Gastrocnemius medialis (tissue), 4 donors: ENCODE results near the gene KCNS1. TPM values are rescaled to one million over a fixed set of nuclear protein-coding genes. Genes with fewer than 3 reads are reported as not detected.
"Not testable (repeated sequence)": the region's sequence is repeated elsewhere in the genome, so short reads cannot be mapped to it uniquely, and the experiment has no call there.

Experiments used
- ATAC-seq, 2 donors: fragments of 150-250 bp; one replicate each; pipeline ENCODE4 v1.9.1; 2016
- DNase-seq, 2 donors: peaks; one replicate each; pipeline ENCODE4 v3.0.0-alpha.2; 2019
- H3K27ac ChIP-seq, 4 donors: fragments of 200-600 bp; sonication (generic); 1 replicate in 1 of 4; 2 replicates in 3 of 4; pipeline ENCODE4 v1.5.1; 2016 to 2018; ENCODE audit warnings: mild to moderate bottlenecking in 2 of 4, moderate library complexity in 1 of 4
- H3K27me3 ChIP-seq, 3 donors: fragments of 200-600 bp; sonication (generic) in 2 of 3; 1 replicate in 1 of 3; 2 replicates in 2 of 3; pipeline versions ENCODE4 v1.5.1 to v1.6.0; 2016 to 2019; ENCODE audit warnings: mild to moderate bottlenecking in 1 of 3, moderate library complexity in 1 of 3
- H3K36me3 ChIP-seq, 2 donors: fragments of 200-600 bp; sonication (generic) in 1 of 2; one replicate each; pipeline ENCODE4 v1.5.1; 2017 to 2018
- H3K4me1 ChIP-seq, 2 donors: fragments of 200-600 bp; sonication (generic) in 1 of 2; one replicate each; pipeline ENCODE4 v1.5.1; 2016 to 2017; ENCODE audit warnings: mild to moderate bottlenecking in 2 of 2
- H3K4me3 ChIP-seq, 4 donors: fragments of 200-600 bp; sonication (generic) in 3 of 4; 1 replicate in 1 of 4; 2 replicates in 3 of 4; pipeline ENCODE4 v1.5.1; 2016 to 2019; ENCODE audit warnings: mild to moderate bottlenecking in 2 of 4
- H3K9me3 ChIP-seq, 3 donors: fragments of 200-600 bp; sonication (generic) in 2 of 3; 1 replicate in 1 of 3; 2 replicates in 2 of 3; pipeline ENCODE4 v1.5.1; 2016 to 2019
- POLR2A ChIP-seq, 2 donors: fragments of 450-650 bp; IDR thresholded peaks; one replicate each; pipeline ENCODE4 v1.6.1; 2017; ENCODE audit warnings: antibody characterized with exemption in 2 of 2, mild to moderate bottlenecking in 2 of 2, moderate library complexity in 2 of 2
- in situ Hi-C, 4 donors: fragments of 200-750 bp; cut with MboI; loops; one replicate each; pipeline versions ENCODE4 v1.15.0 to v1.8.0; 2017; ENCODE audit warnings: low sequenced_read_pairs in 4 of 4
- intact Hi-C: fragments of 100-400 bp; cut with DNase I; formaldehyde crosslinking; loops from one replicate; pipeline ENCODE4 v1.15.1; 2023; ENCODE audit warnings: low total_unique reads
- total RNA-seq, 4 donors: library from RNA; depleted of rRNA; stranded (reverse); fragments of >200 nt; gene quantifications; one replicate each; pipeline versions ENCODE4 v1.1.0 to v1.2.3, GENCODE V29; 2016
- TF ChIP-seq, protein P1 (sequence below), 5 experiments: fragments of 450-650 bp in 3 of 5; fragments of 200-600 bp in 2 of 5; sonication (generic) in 2 of 5; IDR thresholded peaks in 4 of 5; conservative IDR thresholded peaks in 1 of 5; 1 replicate in 4 of 5; 2 replicates in 1 of 5; pipeline ENCODE4 v1.5.1; 2016 to 2019; ENCODE audit warnings: antibody characterized with exemption in 5 of 5, mild to moderate bottlenecking in 3 of 5, moderate library complexity in 3 of 5

Gene KCNS1, protein sequence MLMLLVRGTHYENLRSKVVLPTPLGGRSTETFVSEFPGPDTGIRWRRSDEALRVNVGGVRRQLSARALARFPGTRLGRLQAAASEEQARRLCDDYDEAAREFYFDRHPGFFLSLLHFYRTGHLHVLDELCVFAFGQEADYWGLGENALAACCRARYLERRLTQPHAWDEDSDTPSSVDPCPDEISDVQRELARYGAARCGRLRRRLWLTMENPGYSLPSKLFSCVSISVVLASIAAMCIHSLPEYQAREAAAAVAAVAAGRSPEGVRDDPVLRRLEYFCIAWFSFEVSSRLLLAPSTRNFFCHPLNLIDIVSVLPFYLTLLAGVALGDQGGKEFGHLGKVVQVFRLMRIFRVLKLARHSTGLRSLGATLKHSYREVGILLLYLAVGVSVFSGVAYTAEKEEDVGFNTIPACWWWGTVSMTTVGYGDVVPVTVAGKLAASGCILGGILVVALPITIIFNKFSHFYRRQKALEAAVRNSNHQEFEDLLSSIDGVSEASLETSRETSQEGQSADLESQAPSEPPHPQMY
- not detected for total RNA-seq

DNA sequence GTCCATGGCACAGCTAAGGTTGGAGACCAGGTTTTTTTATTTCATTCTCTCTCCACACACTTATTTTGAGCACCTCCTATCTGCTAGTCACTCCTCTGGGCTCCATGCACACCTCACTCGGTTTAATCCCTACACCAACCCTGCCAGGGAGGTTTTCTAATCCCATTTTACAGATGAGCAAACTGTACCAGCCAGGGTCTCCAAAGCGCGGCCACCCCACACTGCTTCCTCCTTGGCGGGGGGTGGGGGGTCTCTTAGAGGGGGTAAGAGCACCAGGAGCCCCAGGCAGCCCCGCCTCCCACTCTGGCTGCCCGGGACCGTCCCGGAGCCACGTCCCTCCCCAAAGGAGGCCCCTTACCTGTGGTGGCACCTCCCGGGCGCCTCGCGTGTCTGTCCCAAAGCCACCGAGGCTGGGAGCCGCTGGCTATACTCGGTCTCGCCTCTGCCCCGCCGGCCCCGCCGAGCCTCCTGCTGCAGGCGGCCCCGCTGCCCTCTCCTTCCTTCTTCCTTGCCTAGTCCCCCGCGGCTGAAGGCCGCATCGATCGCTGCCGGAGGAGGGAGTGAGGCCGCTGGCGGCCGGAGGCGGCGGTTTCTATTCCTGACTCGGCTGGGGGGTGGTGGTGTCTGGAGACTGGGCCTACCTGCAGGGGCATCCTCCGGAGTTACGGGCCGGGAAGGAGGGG is at the start of gene KCNS1:
KCNS1 (minus strand) TSS at position 565 of the 683 bp plus-strand sequence. CDS start 1,891 bp downstream, outside the sequence.
- H3K36me3 ChIP-seq, result no peaks in the 10 kb centered on the region
- H3K4me3 ChIP-seq, result no peak within 1 kb of the TSS
- no peaks in the 10 kb centered on the region for H3K9me3 ChIP-seq
- H3K4me1 ChIP-seq, result no peaks in the 10 kb centered on the region
- DNase-seq (no peak), ATAC-seq (no peak)
- intact Hi-C loops (no loop called here), in situ Hi-C loops (no loop called here)
- H3K27me3 ChIP-seq, result peaks cover 50 to 56% (median 55%) of the 10 kb centered on the region in 3 donors
- TF ChIP-seq POLR2A (IDR thresholded peaks at IDR 0.05), result no peak
- TF ChIP-seq, protein P1, sequence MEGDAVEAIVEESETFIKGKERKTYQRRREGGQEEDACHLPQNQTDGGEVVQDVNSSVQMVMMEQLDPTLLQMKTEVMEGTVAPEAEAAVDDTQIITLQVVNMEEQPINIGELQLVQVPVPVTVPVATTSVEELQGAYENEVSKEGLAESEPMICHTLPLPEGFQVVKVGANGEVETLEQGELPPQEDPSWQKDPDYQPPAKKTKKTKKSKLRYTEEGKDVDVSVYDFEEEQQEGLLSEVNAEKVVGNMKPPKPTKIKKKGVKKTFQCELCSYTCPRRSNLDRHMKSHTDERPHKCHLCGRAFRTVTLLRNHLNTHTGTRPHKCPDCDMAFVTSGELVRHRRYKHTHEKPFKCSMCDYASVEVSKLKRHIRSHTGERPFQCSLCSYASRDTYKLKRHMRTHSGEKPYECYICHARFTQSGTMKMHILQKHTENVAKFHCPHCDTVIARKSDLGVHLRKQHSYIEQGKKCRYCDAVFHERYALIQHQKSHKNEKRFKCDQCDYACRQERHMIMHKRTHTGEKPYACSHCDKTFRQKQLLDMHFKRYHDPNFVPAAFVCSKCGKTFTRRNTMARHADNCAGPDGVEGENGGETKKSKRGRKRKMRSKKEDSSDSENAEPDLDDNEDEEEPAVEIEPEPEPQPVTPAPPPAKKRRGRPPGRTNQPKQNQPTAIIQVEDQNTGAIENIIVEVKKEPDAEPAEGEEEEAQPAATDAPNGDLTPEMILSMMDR (IDR thresholded peaks at IDR 0.05 in 4 of 5, conservative IDR thresholded peaks at IDR 0.05 in 1 of 5), result no peak
- no peak within 1 kb of the TSS for H3K27ac ChIP-seq

DNA sequence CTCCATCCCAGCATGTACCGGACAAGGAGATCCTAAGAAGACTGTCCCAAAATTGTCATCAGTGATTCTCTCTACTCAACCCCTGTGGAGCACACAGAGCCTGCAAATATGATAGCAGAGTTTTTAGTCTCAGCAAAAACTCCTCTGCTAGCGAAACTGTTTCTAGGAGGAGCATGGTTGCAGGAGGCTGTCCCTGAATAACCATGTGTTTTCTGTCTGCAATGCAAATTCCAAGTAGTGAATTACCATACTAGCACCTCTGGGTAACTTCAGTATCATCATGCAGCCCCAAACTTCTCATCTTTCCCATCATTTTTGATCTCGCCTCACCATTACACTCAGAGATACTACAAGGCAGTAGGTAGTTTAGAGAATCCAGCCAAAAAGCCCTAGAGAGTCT is 48.1 kb upstream of the KCNS1 start:
- intact Hi-C loops (no loop called here), in situ Hi-C loops (loop anchor here in 2 of 4 donors (25.0 kb wide), 1 partner anchor 138 kb away; no protein-coding TSS in a partner anchor)
- Histone ChIP-seq H3K4me1 (no peaks in the 10 kb centered on the region), H3K4me3 (no peak overlapping the region), H3K36me3 (no peaks in the 10 kb centered on the region), H3K27ac (no peak overlapping the region), H3K27me3 (peaks cover 0 to 2% (median 0%) of the 10 kb centered on the region in 3 donors), H3K9me3 (no peaks in the 10 kb centered on the region)
- no peak for ATAC-seq
- DNase-seq, result no peak
- TF ChIP-seq POLR2A (IDR thresholded peaks at IDR 0.05), result no peak
- TF ChIP-seq, protein P1 (IDR thresholded peaks at IDR 0.05 in 4 of 5, conservative IDR thresholded peaks at IDR 0.05 in 1 of 5), result no peak

DNA sequence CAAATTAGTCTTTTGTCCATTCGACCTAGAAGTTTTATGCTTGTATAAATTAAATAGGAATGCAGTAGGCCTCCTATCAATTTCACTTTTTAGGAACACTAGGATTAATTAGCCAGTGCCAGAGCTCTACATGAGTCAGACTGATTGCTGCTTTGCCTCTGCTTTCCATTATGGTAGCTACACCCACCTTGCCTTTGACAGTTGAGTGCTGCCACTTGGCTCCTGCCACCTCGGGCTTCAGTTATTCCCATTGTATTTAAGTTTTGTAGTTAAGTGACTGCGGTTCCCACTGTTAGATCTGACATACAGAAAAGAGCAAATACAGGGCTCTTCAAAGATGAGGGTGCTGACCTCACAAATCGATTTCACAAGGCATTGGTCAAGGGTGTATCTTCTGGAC is 39.9 kb upstream of the KCNS1 start:
- no peaks in the 10 kb centered on the region for H3K4me1 ChIP-seq
- TF ChIP-seq, protein P1 (IDR thresholded peaks at IDR 0.05 in 4 of 5, conservative IDR thresholded peaks at IDR 0.05 in 1 of 5), result no peak
- TF ChIP-seq POLR2A (IDR thresholded peaks at IDR 0.05), result no peak
- ATAC-seq (no peak), DNase-seq (no peak)
- no peaks in the 10 kb centered on the region for H3K9me3 ChIP-seq
- in situ Hi-C loops, result loop anchor here in 2 of 4 donors (25.0 kb wide), 1 partner anchor 146 kb away; no protein-coding TSS in a partner anchor
- intact Hi-C loops, result no loop called here
- no peak overlapping the region for H3K27ac ChIP-seq
- H3K36me3 ChIP-seq, result no peaks in the 10 kb centered on the region
- no peak overlapping the region for H3K4me3 ChIP-seq
- H3K27me3 ChIP-seq, result no peaks in the 10 kb centered on the region

DNA sequence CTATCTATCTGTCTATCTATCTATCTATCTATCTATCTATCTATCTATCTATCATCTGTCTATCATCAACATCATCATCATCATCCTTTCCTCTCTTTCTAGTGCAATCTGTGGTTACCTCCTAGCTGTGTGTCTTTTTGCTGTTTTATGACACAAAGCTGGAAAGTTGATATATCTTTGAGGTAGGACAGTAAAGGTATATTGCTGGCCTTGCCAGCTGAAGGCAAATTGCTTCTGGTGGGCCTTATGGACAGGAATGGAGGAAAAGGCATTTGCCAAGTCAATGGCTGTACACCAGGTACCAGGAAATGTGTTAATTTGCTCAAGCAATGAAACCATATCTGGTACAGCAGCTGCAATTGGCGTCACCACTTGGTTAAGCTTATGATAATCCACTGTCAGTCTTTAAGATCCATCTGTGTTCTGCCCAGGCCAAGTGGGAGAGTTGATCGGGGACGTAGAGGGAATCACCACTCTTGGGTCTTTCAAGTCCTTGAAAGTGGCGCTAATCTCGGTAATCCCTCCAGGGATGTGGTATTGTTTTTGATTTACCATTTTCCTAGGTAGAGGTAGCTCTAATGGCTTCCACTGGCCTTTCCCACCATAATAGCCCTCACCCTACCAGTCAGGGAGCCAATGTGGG is 38.9 kb upstream of the KCNS1 start:
- H3K9me3 ChIP-seq, H3K4me3 ChIP-seq, H3K4me1 ChIP-seq, H3K27ac ChIP-seq, DNase-seq, H3K27me3 ChIP-seq, ATAC-seq, H3K36me3 ChIP-seq: not testable (repeated sequence)
- intact Hi-C loops, result loop anchor here (2.0 kb wide), 1 partner anchor 151 kb away; no protein-coding TSS in a partner anchor
- in situ Hi-C loops, result loop anchor here in 2 of 4 donors (25.0 kb wide), 1 partner anchor 147 kb away; no protein-coding TSS in a partner anchor
